HEK293 (cell line): Measurements from ENCODE around the gene DCTN3.

Experiments
- BCL11B ChIP-seq: fragments of 450-650 bp; formaldehyde crosslinking; IDR thresholded peaks from 2 replicates; pipeline ENCODE4 v1.5.1; 2016; ENCODE audit warnings: low read depth, missing biosample characterization, missing genetic modification characterization
- GLI2 ChIP-seq: fragments of 450-650 bp; formaldehyde crosslinking; IDR thresholded peaks from 2 replicates; pipeline ENCODE4; 2017; ENCODE audit warnings: missing biosample characterization, missing genetic modification characterization, low read depth, borderline replicate concordance
- ZBTB6 ChIP-seq: fragments of 450-650 bp; formaldehyde crosslinking; IDR thresholded peaks from 2 replicates; pipeline ENCODE4 v1.5.1; 2017; ENCODE audit warnings: missing biosample characterization, missing genetic modification characterization
- ZBTB7A ChIP-seq: fragments of 450-650 bp; formaldehyde crosslinking; IDR thresholded peaks from 2 replicates; pipeline ENCODE4 v1.5.1; 2016; ENCODE audit warnings: low read depth, missing biosample characterization, missing genetic modification characterization
- ZNF366 ChIP-seq: fragments of 450-650 bp; formaldehyde crosslinking; conservative IDR thresholded peaks from 2 replicates; pipeline ENCODE4 v1.5.1; 2016; ENCODE audit warnings: missing biosample characterization, missing genetic modification characterization
- ZNF830 ChIP-seq: fragments of 450-650 bp; IDR thresholded peaks from 2 replicates; pipeline ENCODE4 v1.5.0; 2018; ENCODE audit warnings: missing biosample characterization, missing genetic modification characterization, low read depth, mild to moderate bottlenecking, moderate library complexity
- TF ChIP-seq, protein P1 (sequence below): fragments of 450-650 bp; formaldehyde crosslinking; IDR thresholded peaks from 2 replicates; pipeline ENCODE4 v1.5.1; 2016; ENCODE audit warnings: missing biosample characterization, missing genetic modification characterization

- TF ChIP-seq ZNF830 (tag by site-specific recombination) (no peak), ZNF366 (tag by site-specific recombination) (no peak), BCL11B (no peak), ZBTB6 (tag by site-specific recombination) (no peak), ZBTB7A (tag by site-specific recombination) (no peak), GLI2 (tag by site-specific recombination) (no peak)
- TF ChIP-seq, protein P1, sequence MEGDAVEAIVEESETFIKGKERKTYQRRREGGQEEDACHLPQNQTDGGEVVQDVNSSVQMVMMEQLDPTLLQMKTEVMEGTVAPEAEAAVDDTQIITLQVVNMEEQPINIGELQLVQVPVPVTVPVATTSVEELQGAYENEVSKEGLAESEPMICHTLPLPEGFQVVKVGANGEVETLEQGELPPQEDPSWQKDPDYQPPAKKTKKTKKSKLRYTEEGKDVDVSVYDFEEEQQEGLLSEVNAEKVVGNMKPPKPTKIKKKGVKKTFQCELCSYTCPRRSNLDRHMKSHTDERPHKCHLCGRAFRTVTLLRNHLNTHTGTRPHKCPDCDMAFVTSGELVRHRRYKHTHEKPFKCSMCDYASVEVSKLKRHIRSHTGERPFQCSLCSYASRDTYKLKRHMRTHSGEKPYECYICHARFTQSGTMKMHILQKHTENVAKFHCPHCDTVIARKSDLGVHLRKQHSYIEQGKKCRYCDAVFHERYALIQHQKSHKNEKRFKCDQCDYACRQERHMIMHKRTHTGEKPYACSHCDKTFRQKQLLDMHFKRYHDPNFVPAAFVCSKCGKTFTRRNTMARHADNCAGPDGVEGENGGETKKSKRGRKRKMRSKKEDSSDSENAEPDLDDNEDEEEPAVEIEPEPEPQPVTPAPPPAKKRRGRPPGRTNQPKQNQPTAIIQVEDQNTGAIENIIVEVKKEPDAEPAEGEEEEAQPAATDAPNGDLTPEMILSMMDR (tag by site-specific recombination) = no peak
Observed at GRCh38 chr9:34610434-34611206, 9.7 kb downstream of the DCTN3 start.
